GM12878 (cell line): ENCODE data around the gene GPR31.

Experiments
- BMI1 ChIP-seq: fragments of 450-650 bp; IDR thresholded peaks from 2 replicates; pipeline ENCODE4 v1.6.1; 2016; ENCODE audit warnings: mild to moderate bottlenecking, moderate library complexity, borderline replicate concordance
- CTCF ChIP-seq, 3 experiments: IDR thresholded peaks in 2 of 3; conservative IDR thresholded peaks in 1 of 3; 2 replicates each; pipeline ENCODE4 v1.5.1; 2011; ENCODE audit warnings: low read depth in 3 of 3, low read length in 3 of 3, mild to moderate bottlenecking in 3 of 3, control low read depth in 2 of 3, moderate library complexity in 2 of 3, inconsistent platforms in 1 of 3, mixed read lengths in 1 of 3; ENCODE audit not compliant: control insufficient read depth in 2 of 3, insufficient read depth in 1 of 3; ENCODE audit errors: extremely low read depth in 1 of 3
- MAX ChIP-seq: IDR thresholded peaks from 2 replicates; pipeline ENCODE4 v1.6.1; 2012; ENCODE audit warnings: low read depth, low read length, improper control_type of control experiment
- MYC ChIP-seq: IDR thresholded peaks from 2 replicates; pipeline ENCODE4 v1.6.1; 2011; ENCODE audit warnings: mild to moderate bottlenecking, low read length, moderate library complexity, inconsistent platforms; ENCODE audit not compliant: insufficient read depth, insufficient replicate concordance, insufficient read length, severe bottlenecking
- NKRF ChIP-seq: fragments of 450-650 bp; conservative IDR thresholded peaks from 2 replicates; pipeline ENCODE4 v1.6.1; 2017; ENCODE audit warnings: mild to moderate bottlenecking, moderate library complexity
- POLR2A ChIP-seq: IDR thresholded peaks from 2 replicates; pipeline ENCODE4 v1.6.1; 2011; ENCODE audit warnings: low read depth, mild to moderate bottlenecking, low read length
- POLR2AphosphoS5 ChIP-seq: IDR thresholded peaks from 2 replicates; pipeline ENCODE4 v1.6.1; 2011; ENCODE audit warnings: mild to moderate bottlenecking, low read length, inconsistent platforms
- SP1 ChIP-seq: IDR thresholded peaks from one replicate; pipeline ENCODE4 v1.6.1; 2011; ENCODE audit warnings: low read depth, low read length
- SPI1 ChIP-seq: IDR thresholded peaks from 2 replicates; pipeline ENCODE4 v1.6.1; 2011; ENCODE audit warnings: low read depth, mild to moderate bottlenecking, low read length, moderate library complexity, borderline replicate concordance; ENCODE audit not compliant: insufficient read depth

GRCh38 chr6:167145461-167145860 is 12.3 kb downstream of the GPR31 start:
- no peak for TF ChIP-seq MAX
- TF ChIP-seq CTCF (IDR thresholded peaks at IDR 0.05 in 2 of 3, conservative IDR thresholded peaks at IDR 0.05 in 1 of 3; ENCODE audit: control insufficient read depth in 2 of 3, extremely low read depth in 1 of 3, insufficient read depth in 1 of 3, low read depth in 3 of 3, low read length in 3 of 3) = no peak
- TF ChIP-seq SPI1 = no peak
- TF ChIP-seq POLR2AphosphoS5 = no peak
- no peak for TF ChIP-seq MYC
- no peak for TF ChIP-seq SP1
- no peak for TF ChIP-seq BMI1
- TF ChIP-seq POLR2A = no peak
- no peak for TF ChIP-seq NKRF
